Epidermal melanocyte (primary cell): ENCODE data around the gene SCMH1.
A peak's percentile ranks its signal among the peaks of the same experiment; 100 is the strongest.

ENCODE experiments used
- DNase-seq: peaks from one replicate; pipeline ENCODE4 v3.0.0; 2011; ENCODE audit warnings: low spot score; ENCODE audit not compliant: insufficient read length

Gene SCMH1

DNA sequence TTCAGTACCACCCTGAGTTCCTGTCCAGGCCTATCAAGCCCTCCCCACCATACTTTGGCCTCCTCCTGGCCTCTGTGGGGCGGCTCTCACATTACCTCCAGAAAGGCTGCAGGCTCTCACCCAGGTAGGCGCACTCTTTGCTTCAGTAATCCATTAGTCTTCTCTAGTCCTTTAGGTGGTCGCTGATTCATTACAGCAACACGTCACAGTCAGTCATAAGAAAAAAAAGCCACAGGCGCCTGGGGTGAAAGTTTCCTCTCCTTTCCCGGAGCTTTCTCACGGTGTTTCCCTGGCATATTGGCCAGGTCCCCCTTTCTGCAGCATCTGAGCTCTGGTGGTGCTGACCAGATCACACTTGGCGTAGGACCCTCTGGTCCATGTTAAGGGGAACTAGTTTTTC is 232.6 kb downstream of the SCMH1 start:
- no peak for DNase-seq

DNA sequence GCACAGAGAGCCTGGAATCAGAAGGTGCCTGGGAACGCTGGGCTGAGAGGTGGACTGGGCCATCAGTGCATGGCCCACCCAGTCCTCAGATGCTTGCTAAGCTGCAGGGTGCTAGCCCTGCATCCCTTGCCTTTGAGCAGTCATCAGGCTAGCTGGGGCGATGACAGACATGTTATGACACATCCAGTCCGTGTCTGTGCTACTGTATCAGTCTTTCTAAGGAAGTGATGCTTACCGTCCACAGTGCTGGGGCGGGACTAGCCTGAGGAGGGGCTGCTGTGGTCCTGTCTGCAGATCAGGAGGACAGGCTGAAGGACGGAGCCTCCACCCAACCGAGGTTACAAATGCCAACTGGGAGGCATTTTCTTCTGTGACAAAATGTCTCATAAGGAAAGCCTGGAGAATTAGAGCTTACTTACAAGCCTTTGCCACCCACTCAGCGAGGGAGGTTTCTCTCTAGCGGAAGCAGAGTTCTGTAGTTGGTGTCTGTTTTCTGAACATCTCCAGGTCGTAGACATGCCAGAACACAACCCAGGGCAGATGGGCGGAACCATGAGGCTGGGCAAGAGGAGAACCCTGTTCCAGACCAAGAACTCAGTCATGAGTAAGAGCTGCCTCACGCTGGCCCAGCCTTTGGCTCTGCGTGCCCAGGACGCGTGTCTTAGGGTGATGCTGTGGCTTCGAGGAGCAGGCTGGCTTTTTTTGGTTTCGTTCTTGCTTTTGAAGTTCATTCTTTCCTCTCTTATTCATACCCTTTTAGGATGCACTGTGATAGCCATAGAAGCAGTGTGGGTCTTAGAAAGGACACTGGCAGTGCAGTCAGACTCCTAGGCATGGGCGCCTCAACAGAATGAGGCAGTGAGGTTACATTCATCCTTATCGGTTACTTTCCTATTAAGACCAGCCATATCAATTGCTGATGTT is 234.9 kb downstream of the SCMH1 start:
- no peak for DNase-seq

DNA sequence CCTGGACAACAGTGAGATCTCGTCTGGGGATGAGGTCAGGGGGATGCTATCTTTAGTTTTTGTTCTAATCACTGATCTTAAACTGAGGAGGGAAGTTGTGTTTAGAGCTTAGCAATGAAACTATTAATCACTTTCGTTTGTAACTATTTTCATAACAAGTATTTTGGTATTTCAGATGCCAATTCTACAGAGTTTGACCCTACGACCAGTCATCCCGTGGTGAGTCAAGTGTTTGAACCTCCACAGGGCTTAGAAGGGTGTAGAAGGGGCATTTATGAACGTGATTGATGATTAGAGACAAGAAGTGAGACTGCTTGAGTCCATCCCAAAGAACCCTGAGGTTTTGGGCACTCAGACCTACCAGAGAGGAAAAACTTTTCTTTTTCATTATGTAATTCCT is 236.2 kb downstream of the SCMH1 start:
- no peak for DNase-seq

GRCh38 chr1:41003640-41004220 is 238.4 kb downstream of the SCMH1 start:
- peak; percentile 96 for DNase-seq

GRCh38 chr1:41003127-41003639 is 238.9 kb downstream of the SCMH1 start:
- DNase-seq = no peak

DNA sequence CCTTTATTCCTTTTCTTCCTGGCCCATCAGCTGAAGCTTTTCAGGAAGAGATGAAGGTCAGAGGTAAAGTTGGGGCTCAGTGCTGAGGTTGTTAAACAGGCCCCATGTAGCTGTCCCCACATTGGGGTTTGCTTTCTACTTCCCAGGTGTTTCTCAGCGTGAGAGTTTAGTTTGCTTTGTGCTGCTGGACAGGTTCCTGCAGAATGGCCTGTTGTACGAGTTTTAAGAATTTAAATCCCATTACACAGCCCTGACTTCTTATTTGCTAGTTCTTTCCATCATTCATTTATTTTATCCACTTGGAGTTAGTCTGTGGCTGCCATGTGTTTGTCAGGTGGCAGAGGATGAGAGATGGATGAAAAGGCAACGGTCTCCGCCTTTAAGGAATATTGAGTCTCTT is 243.4 kb downstream of the SCMH1 start:
- no peak for DNase-seq

GRCh38 chr1:40997096-40997495 is 245.0 kb downstream of the SCMH1 start:
- DNase-seq = no peak

DNA sequence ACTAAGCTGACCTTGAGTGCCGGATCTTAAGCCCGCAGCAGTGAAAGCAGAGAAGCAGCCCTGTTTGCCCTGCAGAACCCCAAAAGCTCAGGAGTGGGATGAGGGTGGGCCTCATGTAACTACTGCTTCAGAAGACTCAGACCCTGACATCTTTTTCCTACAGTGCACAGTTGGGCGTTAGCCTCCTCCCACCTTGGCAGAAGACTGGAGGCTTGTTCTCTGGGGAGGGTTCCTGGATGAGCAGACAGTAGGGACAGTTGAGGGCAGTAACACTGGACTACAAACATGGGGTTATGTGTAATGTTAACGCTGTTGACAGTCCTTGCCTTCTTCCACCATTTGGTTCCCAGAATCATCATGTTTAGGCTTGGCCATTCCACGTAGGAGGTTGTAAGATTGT is 253.0 kb downstream of the SCMH1 start:
- no peak for DNase-seq

- DNase-seq = no peak
Measured at GRCh38 chr1:40988280-40988679, 253.8 kb downstream of the SCMH1 start.

GRCh38 chr1:40987439-40988276 is 254.4 kb downstream of the SCMH1 start:
- DNase-seq = no peak

GRCh38 chr1:40986956-40987355 is 255.2 kb downstream of the SCMH1 start:
- no peak for DNase-seq

DNA sequence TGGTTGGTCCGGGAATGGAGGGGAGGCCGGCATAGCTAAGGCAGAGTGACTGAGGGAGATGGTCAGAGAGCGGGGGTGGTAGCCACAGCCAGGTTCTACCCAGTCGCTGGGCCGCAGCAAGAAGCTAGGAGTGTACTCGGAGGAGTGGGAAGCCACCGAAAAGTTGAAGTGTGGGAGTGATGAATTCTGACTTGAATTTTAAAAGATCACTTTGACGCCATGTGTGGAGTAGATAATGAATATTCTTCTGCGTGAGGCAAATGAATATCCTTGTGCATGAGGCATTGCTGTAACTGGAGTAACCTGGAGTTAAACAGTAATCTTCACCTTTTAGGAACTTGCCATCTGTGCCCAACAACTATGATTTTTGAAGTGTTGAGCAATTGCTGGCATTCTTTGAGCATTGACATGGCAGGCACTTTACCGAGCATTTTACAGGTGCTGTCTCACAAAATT is 255.8 kb downstream of the SCMH1 start:
- DNase-seq = no peak

DNA sequence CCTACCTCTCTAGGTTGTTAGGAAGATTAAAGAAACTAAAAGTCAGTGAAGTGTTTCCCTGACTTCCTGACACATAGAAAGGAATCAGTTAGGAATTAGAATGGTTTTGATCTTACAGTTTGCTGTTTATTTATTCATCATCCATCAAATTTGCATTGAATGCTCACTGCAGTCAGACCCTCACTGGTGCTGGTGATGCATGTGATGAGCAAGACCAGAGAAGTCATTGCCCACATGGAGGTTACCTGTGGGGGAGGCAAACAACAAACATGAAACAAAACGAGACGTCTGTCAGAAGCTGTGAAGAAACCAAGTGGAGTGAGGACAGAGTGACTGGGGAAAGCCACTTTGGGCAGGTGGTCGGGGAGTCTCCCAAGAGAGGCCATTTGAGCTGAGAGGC is 256.2 kb downstream of the SCMH1 start:
- no peak for DNase-seq

DNA sequence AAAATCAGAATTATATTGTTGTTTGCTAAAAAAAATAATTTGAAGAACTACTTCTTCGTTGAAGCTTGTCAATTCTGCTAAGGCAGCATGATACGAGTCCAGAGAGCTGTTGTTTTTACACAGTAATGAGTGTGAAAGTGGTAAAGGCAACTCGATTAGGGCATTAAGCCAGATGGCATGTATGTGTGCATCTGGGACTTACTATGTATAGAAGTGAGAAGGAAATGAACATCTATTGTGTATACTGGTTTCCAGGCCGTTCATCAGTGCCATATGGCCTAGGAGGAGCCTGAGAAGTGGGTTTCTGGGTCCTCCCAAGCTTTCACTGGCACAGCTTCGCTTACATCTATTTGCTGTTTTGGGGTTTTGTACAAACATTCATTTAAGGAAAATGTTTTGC is 256.9 kb downstream of the SCMH1 start:
- no peak for DNase-seq

DNA sequence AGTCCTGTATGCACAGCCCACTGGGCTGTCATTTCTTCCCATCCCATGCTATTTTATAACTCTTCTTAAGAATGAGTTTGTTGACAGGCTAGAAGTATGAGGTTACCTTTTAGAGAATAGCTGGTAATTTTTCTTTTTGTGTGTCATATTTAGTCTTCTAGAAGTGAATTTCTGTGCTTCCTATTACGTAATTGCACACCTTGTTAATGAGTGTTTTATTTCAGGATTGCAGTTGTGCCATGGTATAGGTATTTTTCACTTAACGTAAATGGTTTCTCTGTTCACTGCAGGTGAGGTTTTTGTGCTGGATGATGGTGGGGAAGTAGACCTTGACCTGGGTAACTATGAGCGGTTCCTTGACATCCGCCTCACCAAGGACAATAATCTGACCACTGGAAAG is 257.6 kb downstream of the SCMH1 start:
- no peak for DNase-seq

GRCh38 chr1:40984066-40984465 is 258.0 kb downstream of the SCMH1 start:
- no peak for DNase-seq

- DNase-seq = no peak
Measured at GRCh38 chr1:40983286-40983685, 258.8 kb downstream of the SCMH1 start.

DNA sequence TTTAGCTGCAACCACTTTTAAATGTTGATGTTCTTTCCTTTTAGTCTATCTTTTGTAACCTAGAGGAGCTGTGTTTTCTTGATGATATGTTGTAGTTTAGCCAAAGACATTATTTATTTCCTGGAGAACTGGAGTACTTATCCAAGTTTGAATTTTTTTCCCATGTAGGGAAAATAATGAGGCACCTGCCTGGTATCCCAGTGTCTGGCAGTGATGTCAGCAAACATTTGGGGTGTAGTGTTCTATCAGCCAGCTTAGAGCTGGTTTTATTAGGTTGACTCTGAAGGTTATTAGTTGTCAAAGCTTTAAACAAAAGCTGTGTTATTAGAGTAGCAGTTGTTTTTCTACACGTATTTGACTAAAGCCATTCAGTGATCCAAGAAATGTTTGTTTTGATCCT is 259.4 kb downstream of the SCMH1 start:
- DNase-seq = no peak

- DNase-seq = no peak
Measured at GRCh38 chr1:40981691-40982448, 260.2 kb downstream of the SCMH1 start.

- no peak for DNase-seq
Measured at GRCh38 chr1:40980453-40981121, 261.5 kb downstream of the SCMH1 start.

GRCh38 chr1:40980068-40980452 is 262.0 kb downstream of the SCMH1 start:
- no peak for DNase-seq
